GM21360 (cell line): ENCODE data around the gene INF2.
A peak's percentile ranks its signal among the peaks of the same experiment; 100 is the strongest.

Experiments
- ATAC-seq: cut with Tn5 transposase; IDR thresholded peaks from one replicate; pipeline ENCODE4 v1.9.1; 2021; ENCODE audit warnings: mild to moderate bottlenecking, moderate library complexity; ENCODE audit not compliant: unreplicated experiment

Gene INF2

GRCh38 chr14:104701383-104702076 is 12.1 kb downstream of the INF2 start:
- no peak for ATAC-seq

GRCh38 chr14:104702106-104702505 is 12.7 kb downstream of the INF2 start:
- no peak for ATAC-seq

GRCh38 chr14:104702673-104703072 is 13.3 kb downstream of the INF2 start:
- ATAC-seq: no peak

GRCh38 chr14:104703269-104703668 is 13.9 kb downstream of the INF2 start:
- no peak for ATAC-seq

GRCh38 chr14:104704252-104704651 is 14.8 kb downstream of the INF2 start:
- no peak for ATAC-seq

GRCh38 chr14:104705340-104706047 is 16.1 kb downstream of the INF2 start:
- ATAC-seq: no peak

- ATAC-seq: no peak
These were observed 17.6 kb downstream of the INF2 start for GRCh38 chr14:104706733-104707607.

GRCh38 chr14:104707608-104708595 is 18.5 kb downstream of the INF2 start:
- no peak for ATAC-seq

GRCh38 chr14:104708606-104709268 is 19.3 kb downstream of the INF2 start:
- ATAC-seq: peak; percentile 60

GRCh38 chr14:104709387-104710039 is 20.1 kb downstream of the INF2 start:
- no peak for ATAC-seq

- no peak for ATAC-seq
These were observed 20.8 kb downstream of the INF2 start for GRCh38 chr14:104710071-104710735.

- ATAC-seq: no peak
These were observed 23.7 kb downstream of the INF2 start for GRCh38 chr14:104712881-104713734.

- ATAC-seq: no peak
These were observed 24.6 kb downstream of the INF2 start for GRCh38 chr14:104714066-104714465.

GRCh38 chr14:104714681-104715080 is 25.3 kb downstream of the INF2 start:
- ATAC-seq: no peak

GRCh38 chr14:104715416-104715815 is 26.0 kb downstream of the INF2 start:
- no peak for ATAC-seq

GRCh38 chr14:104715871-104716270 is 26.5 kb downstream of the INF2 start:
- no peak for ATAC-seq

- ATAC-seq: no peak
These were observed 27.7 kb downstream of the INF2 start for GRCh38 chr14:104717137-104717536.

- no peak for ATAC-seq
These were observed 28.2 kb downstream of the INF2 start for GRCh38 chr14:104717646-104718045.
